ENCODE data around the gene TSC22D1.
"Not testable (repeated sequence)": the region's sequence is repeated elsewhere in the genome, so short reads cannot be mapped to it uniquely, and the experiment has no call there.

The TSC22D1 gene

DNA sequence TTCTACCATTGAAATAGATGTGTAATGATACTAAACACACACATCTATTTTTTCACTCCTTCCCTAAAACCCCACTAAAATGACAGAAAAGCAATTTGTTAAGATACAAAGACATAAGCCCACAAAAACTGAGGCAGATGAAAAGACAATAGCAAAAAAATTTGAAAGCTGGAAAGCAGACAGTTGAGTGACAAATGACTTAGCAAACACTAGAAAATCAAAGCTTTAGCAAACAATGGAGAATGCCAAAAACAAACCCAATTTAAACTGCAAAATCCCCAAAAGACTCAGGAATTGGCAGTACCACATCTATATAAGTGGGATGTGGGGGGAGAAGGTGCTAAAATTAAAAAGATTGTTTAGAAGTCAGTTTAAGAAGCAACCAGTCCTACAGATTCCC lies 9.5 kb downstream of the TSC22D1 start:
- no peak for DNase-seq

DNA sequence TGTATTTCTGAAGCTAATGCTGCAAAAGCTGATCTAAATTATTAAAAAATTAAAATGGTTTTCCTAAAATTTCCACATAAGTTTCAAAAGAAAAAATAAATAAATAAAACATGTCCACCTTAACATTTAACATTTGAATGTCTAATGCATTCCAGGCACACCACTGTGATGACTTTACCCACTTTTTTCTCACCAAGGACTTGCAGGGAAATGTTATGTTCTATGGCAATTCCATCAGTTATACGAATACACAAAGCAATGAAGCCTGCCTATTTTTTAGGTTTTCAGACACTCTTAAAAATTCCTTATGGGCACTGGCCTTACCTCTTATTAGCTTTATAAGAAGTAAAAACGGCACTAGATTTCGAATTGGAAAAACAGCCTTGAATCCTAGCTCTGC lies 10.2 kb downstream of the TSC22D1 start:
- DNase-seq = no peak

DNA sequence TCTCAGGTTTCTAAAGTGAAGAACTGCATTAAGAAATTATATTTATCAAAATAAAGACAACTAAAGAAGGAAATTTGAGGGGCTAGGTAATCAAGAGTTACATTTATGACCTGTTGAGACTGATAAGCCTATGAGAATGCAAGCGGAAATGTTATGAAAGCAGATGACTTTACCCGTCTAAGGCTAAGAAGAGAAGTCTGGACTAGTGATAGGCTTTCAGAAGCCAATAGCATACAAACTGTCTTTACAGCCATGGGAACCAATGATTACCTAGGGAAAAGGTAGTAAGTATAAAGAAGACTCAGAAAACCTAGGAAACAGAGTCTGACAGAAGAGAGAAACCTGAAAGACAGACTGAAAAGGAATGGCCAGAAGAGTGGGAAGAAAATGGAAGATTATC lies 11.2 kb downstream of the TSC22D1 start:
- no peak for DNase-seq

DNA sequence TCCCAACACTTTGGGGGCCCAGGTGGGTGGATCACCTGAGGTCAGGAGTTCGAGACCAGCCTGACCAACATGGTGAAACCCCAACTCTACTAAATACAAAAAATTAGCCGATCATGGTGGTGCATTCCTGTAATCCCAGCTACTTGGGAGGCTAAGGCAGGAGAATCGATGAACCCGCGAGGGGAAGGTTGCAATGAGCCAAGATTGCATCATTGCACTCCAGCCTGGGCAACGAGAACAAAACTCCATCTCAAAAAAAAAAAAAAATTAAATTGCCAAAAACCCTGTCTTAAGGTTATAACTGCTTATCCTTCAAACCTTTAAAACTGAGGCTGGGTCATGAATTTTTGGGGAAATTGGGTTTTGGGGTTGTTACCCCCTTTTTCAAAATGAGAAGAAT lies 13.3 kb downstream of the TSC22D1 start:
- DNase-seq = not testable (repeated sequence)

DNA sequence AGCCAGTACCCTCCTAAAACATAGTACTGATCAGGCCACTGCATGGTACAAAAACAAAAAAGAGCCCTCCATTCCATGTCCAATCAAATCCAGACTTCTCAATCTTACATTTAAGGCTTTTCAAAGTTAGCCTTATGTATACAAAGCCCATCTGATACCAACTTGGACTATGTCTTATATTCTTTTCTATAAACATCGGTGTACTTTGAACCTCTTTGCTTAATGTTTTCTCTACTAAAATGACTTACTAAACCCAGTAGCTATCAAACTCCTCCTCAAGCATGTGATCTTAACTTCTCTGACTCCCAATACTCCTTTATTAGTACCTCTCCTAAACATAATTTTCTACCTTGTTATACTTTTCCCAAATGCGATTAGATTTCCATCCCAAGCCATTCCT lies 14.8 kb downstream of the TSC22D1 start:
- no peak for DNase-seq

DNA sequence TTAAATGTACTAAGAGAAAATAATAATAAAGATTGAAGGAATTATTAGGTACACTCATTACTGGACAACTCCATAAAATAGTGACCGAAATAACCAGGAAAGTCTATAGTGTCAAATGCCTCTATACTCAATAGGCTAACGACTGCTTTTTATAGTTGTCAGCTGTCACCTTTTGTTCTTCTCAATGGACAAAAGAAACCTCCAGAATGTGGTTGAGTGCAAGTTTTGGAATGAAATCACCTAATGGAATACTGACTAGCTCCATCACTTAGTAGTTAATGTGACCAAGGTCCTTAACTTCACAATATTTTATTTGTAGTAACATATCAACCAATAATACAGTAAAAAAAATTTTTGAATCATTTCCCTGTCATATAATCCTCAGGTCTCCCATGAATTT lies 18.1 kb downstream of the TSC22D1 start:
- DNase-seq = no peak

DNA sequence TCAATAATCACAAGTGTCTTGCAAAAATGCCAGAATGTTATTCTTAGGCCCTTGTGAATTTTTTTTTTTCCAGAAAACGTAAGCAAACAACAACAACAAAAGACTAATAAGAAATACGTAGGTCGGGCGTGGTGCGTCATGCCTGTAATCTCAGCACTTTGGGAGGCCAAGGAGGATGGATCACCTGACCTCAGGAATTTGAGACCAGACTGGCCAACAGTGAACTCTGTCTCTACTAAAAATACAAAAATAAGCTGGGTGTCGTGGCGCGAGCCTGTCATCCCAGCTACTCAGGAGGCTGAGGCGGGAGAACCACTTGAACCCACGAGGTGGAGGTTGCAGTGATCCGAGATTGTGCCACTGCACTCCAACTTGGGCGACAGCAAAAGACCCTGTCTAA lies 20.9 kb downstream of the TSC22D1 start:
- DNase-seq = no peak

DNA sequence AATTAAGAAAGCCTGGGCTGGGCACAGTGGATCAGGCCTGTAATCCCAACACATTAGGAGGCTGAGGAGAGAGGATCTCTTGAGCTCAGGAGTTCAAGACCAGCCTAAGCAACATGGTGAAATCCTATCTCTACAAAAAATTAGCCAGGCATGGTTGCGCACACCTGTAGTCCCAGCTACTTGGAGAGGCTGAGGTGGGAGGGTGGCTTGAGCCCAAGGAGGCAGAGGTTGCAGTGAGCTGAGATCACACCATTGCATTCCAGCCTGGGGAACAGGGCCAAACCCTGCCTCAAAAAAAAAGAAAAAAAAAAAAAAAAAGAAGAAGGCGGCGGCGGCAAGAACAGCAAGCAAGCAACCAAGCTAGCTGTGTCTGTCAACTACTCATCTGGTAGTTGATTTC lies 26.7 kb downstream of the TSC22D1 start:
- DNase-seq = no peak

DNA sequence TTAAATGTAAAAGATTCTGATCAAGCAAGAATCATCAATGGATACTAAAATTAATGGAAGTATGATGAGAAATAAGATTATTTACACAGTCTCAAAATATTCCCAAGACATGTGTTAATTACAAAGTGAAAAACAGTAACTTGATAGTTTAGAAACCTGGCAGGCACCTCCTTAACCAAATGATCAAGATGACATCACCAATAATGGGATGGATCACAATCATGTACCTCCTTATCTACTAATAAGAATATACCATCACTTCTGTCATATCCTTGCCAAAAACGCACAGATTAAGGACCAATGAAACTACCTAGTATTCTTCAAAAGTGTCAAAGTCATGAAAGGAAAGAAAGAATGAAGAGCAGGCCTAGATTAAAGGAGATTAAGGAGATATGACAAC lies 30.0 kb downstream of the TSC22D1 start:
- no peak for DNase-seq

DNA sequence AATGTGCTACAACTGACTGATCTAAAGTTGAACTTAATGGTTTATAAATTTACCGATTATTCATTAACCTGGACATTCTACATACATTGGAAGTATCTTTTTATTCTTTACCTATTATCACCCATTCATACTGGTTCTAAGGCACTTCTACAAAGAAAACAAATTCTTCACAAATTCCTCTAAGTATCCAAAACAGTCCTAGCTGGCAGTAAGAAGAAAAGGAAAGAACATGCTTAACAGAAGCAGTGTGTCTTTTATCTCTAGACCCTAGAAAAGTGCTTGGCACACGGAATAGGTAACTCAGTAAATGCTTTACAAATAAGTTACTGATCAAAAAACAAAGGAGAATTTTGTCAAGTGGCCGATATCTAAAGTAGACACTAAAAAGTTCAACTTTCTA lies 32.8 kb downstream of the TSC22D1 start:
- no peak for DNase-seq

DNA sequence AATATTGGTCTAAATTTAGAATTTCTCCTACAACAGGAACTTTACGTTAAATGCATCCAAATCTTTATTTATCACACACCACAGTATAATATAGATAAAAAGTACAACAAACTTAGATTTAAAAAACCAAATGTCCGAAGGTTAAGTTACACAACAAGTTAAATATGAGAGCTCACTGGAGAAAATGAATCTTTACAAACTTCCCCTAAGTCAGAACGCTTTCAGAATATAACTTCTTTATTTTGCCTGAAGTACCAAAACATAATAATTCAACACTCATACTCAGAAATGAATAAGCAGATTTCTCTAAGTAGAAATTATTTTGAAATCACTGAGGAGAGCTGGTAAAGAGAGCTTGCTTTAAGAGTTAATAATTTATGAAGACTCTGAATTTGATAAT lies 33.8 kb downstream of the TSC22D1 start:
- DNase-seq = no peak

DNA sequence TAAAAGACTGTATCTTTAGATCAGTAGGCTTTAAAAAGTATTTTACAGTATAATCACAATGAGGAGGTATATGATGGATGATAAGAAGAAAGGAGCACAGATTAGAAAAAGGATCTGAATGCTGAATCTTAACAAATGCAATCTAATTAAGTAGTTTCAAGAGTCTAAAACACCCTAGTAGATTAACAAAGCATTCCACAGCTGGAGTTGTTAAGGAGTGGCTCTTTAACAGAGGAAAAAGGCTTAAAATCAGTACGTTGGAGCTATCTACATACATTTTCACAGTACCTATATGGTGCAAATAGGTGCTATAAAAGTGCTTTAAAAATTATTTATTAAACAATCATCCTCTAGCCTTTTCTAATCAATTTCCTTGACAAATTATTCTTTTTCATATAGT lies 34.5 kb downstream of the TSC22D1 start:
- no peak for DNase-seq

DNA sequence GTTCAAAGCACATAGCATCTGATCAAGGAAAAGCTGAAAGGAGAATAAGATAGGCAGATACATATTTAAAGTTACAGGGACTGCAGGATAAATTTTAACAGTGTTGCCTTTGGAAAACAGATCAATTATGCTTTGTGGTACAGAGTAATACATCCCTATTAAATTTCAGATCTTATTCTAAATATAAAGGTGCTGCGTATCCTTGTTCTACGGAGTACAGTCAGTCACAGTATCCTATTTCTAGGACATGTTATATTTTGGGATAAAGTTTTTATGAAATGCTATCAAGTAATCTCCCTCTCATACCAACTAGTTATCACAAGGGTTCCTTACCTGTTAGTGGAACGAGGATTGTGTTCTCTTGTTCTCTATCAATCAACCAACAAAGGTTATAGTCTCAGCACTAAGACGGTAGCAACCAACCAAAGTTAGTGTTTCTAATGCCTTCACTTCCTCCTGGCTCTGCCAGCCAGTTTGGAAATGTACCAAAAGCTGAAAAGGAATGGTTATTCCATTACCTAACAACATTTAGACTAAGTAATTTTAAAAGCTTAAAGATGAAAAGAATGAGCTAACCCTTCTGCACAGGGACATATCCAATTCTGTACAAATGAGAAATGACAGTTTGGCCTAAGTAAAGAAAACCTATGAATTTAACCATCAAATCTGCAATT lies 35.2 kb downstream of the TSC22D1 start:
- no peak for DNase-seq

DNA sequence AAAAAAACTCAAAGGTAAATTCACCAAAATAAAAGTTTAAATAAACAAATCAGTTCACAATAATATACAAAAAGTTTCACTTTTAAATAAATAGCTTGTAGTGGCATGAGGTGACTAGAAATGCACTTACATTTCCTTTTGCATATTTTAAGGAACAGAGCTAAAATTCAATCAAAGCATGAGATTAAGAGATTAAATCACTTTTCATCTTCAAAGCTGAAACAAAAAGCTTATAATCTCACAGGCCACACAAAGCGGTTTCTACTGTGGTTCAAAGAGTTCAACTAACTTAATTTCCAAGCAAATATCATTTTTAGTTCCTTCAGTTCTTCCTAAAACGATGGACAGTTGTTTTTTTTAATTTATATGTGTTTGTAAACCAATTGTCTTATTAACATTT lies 38.9 kb downstream of the TSC22D1 start:
- DNase-seq = no peak

DNA sequence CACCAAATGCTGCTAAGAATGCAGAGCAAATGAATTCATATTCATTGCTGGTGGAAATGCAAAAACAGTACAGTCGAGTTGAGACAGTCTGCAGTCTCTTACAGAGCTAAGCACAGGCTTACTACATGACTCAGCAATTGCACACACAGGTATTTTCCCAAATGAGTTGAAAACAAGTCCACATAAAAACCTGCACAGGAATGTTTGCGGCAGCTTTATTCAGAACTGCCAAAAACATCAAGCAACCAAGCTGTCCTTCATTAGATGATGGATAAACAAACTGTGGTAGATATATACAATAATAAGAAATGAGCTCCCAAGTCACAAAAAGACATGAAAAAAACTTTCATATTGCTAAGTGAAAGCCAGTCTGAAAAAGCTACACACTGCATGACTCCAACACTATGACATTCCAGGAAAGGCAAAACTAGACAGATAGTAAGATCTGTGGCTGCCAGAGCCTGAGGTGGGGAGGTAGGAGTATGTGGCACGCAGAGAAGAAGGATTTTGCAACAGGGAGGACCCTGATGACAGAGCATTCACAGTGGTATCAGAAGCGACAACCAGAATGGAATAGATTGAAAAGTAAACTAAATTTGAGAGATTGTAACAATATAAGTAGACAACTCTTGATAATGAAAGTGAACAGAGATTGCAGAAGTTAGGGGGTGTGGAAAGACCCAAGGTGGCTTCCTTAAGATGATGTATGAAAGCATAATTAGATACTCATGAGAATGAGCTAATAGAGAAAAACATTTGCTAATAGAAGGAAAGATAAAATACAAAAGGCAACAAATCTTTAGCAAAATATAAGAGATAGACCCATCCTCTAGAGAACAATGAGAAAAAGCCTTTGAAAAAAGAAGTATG lies 52.7 kb downstream of the TSC22D1 start:
- no peak for DNase-seq

DNA sequence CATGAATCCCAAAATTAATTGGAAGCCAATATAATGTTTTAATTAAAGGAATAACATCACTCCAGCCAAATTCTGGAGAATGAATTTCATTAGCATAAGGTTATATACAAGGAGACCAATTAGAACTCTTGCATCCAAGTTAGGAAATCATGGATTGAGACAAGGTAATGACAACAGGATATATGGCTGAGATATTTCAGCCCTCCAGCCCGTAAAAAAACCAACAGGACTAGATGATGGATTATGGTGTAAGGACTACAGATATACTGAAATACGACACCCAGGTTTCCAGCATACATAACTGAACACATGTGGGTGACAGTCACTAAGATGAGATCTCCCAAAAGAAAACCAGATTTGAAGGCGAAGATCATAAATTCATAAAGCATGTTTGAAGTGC lies 56.5 kb downstream of the TSC22D1 start:
- no peak for DNase-seq

DNA sequence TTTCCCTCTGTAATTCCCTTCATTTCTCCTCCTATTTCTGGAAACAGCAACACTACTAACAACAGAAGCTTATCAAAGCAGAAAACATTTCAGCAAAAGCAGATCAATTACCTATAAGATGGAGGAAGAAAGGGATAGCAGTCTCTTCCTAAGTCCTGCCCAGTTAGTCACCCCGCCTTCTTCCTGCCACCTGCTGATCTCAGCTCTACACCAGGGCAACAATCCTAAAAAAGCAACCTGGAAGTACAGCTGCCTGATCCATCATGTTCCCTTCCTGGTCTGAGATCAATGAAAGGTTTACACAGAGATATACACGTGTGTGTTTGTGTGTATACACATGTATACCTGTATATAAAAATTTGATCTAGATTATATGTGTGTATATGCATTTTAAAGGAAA lies 59.4 kb downstream of the TSC22D1 start:
- no peak for DNase-seq

DNA sequence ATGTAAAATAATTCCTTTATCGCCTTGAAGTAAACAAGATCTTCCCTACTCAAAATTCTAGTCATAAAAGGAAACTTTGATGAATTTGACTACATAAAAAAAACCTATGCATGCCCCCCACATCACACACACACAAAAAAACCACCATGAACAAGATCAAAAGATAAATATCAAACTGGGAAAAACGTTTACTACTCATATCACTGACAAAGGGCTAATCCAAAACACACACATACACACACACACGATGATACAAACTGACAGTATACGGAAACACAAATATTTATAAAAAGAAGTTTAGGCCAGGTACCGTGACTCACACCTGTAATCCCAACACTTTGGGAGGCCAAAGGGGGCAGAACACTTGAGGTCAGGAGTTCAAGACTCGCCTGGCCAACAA lies 61.9 kb downstream of the TSC22D1 start:
- no peak for DNase-seq

DNA sequence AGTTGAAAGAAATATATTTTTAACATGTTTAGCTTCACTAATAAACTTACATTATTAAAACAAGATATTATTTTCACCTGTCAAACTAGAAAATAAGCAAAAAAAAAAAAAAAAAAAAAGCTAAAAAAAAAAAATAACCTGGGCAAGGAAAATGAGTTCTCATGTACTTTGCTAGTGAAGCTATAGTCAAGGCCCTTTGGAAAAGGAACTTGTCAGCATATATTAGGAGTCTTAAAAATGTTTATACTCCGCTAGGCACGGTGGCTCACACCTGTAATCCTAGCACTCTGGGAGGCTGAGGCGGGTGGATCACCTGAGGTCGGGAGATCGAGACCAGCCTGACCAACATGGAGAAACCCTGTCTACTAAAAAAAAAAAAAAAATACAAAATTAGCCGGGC lies 66.3 kb downstream of the TSC22D1 start:
- DNase-seq = not testable (repeated sequence)

DNA sequence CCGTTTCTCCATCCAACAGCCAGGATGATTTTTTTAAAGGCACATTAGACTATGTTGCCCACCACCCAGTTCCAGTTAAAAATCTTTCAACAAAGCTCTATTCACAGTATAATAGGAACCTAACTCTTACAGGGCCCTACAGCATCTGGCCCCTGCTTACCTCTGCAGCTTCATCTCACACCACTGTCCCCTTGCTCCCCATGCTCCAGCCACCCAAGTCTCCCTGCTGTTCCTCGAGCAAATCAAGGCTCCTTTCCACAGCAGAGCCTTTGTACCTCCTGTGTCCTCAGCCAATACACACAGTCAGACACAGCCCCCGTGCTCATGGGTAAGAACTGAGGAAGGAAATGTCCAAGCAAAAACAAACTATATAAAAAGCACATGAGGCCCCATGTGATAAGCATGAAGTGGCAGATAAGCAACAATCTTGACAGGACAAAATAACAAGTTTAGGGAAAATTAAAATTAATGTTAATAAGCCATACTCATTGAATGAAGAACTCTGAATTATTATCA lies 67.5 kb downstream of the TSC22D1 start:
- no peak for DNase-seq

DNA sequence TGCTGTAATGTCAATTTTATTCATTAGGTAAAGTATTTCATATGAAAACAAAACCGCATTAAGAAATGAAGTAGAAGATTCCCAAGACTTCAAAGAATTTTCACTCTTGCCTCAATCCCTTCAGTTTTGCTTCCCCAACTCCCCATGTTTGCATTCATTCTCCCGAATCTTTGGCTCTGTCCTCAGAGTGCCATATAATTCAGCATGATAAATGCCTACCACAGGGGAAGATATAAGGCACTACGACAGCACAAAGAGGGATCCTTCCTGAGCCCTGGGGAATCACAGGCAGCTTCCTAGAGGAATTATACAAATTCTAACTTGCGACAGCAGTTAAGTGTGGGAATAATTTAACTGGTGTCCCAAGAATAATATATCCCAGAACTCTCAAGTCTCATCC lies 68.5 kb downstream of the TSC22D1 start:
- no peak for DNase-seq

DNA sequence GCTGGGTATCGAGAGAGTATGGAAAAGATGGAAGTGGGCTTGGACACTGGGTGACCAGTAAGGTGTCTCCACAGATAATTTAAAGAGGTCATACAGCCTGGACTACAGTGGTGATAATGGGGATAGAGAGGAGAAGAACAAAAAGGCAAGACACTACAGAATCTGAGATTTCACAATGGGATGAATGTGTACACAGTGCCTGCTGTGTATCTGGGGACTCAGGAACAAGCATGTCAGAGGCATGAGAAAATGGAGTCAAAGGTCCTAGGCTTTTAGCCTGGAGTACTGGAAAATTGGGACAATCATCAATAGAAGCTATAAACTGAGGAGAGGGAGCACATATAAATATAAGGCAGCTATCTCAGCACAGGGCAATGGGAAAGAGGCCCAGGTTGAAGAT lies 69.4 kb downstream of the TSC22D1 start:
- DNase-seq = no peak

DNA sequence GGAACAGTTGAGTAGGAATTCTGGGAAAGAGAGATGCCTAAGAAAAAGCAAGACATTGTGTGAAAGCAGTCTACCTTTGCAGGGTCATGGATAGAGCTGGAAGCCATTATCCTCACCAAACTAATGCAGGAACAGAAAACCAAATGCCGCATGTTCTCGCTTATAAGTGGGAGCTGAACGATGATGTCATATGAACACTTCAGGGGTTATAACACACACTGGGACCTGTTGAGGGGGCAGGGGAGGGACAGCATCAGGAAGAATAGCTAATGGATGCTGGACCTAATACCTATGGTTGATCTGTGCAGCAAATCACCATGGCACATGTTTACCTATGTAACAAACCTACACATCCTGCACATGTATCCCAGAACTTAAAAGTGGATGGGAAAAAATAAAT lies 69.9 kb downstream of the TSC22D1 start:
- DNase-seq = no peak

DNA sequence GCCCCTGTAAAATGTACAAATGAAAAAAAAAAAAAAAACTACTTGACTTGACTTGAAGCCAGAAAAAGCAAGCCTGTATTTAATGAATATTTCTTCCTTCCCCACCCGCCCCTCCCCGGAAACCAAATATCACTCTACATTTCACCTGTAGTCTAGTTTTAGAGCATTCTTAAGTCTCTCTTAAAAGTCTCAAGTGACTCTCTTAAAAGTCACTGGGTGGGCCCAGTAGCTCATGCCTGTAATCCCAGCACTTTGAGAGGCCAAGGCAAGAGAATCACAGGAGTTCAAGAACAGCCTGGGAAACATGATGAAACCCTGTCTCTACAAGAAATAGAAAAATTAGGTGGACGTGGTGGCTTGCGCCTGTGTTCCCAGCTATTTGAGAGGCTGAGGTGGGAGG lies 72.0 kb downstream of the TSC22D1 start:
- no peak for DNase-seq

DNA sequence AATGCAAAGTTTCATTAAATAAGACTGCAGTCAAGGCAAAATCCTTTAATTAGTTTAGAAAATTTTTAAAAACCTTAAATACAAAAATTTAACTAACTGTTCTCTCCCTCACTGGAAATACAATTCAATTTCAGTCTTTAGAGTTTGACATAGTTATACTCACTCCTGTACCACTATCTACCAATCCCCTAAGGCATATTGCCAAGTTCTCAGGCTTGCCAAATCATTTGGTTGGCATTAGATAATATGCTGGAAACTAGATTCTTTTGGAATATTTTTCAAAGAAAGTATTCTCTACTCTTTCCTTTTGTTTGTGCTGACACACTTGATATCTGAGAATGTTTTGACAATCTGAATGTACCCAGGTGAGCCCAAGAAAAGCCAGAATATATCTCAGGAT lies 77.2 kb downstream of the TSC22D1 start:
- DNase-seq = no peak
